ENCODE data around the gene FAM163B.

FAM163B gene

DNA sequence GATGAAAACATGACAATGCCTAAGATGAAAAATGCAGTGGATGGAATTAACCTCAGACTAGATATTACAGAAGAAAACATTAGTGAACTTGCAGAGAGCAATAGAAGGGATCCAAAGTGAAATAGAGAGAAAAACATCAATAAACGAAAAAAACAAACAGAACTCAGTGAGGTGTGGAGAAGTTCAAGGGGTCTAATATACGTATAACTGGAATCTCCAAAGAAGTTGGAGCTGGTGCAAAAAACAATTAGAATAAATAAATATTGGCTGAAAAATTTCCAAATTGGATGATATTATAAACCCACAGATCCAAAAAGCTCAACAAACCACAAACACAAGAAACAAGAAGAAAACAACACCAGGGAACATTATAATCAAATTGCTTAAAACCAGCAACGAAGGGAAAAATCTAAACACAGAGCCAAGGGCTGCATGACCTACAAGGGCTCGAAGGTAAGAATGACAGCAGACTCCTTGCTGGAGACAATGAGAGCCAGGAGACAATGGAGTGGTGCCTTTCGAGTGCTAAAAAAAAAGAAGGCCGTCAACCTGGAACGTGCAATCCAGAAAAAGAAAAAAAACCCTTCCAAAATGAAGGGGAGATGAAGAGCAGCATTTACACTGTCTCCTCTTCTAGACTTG lies 11.8 kb downstream of the FAM163B start:
- DNase-seq (ENCODE audit: low spot score), result no peak

DNA sequence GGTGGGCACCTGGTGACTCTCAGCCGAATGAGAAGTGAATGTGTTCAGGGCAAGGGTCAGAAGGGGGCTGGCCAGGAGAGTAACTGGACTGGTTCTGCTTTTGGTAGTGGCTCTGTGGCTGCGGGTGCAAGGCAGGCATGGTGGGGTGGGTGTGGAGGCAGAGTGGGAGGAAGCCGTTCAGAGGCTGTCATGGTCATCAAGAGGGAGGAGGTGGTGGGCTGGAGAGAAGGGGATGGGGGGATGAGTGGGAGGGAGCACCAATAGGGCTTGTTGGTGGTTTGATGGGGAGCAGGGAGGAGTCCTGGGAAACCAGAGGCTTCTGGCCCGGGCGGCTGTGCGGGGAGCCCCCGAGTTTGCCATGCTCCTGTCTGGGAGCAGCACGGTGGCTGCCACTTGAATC lies 13.3 kb downstream of the FAM163B start:
- DNase-seq (ENCODE audit: low spot score), result no peak

DNA sequence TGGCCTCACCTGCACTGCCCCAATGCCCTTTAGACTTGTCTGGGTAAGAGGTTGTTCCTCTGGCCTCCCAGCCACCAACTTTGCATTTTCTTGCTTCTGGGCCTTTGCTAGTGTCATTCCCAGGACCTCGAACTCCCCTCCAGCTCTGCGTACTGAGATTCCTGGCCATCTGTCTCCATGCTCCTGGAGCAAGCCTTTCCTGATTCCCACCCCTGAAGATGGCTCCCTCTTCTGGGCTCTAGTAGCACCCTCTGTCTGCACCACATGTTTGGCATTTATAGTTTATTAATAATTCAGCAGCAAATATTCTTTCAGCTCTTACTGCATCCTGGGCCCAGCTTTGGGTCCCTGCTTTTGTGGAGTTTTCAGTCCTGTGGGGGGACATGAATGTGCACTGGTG lies 14.9 kb downstream of the FAM163B start:
- no peak for DNase-seq (ENCODE audit: low spot score)

GRCh38 chr9:133593587-133594253 lies 15.5 kb downstream of the FAM163B start:
- DNase-seq (ENCODE audit: low spot score), result no peak

GRCh38 chr9:133592731-133593409 lies 16.3 kb downstream of the FAM163B start:
- DNase-seq (ENCODE audit: low spot score), result no peak

- no peak for DNase-seq (ENCODE audit: low spot score)
These were observed 17.2 kb downstream of the FAM163B start for GRCh38 chr9:133591985-133592384.

- DNase-seq (ENCODE audit: low spot score), result no peak
These were observed 17.9 kb downstream of the FAM163B start for GRCh38 chr9:133591116-133591910.

GRCh38 chr9:133590231-133590855 lies 18.8 kb downstream of the FAM163B start:
- DNase-seq (ENCODE audit: low spot score), result no peak

GRCh38 chr9:133589454-133590227 lies 19.5 kb downstream of the FAM163B start:
- DNase-seq (ENCODE audit: low spot score), result no peak

DNA sequence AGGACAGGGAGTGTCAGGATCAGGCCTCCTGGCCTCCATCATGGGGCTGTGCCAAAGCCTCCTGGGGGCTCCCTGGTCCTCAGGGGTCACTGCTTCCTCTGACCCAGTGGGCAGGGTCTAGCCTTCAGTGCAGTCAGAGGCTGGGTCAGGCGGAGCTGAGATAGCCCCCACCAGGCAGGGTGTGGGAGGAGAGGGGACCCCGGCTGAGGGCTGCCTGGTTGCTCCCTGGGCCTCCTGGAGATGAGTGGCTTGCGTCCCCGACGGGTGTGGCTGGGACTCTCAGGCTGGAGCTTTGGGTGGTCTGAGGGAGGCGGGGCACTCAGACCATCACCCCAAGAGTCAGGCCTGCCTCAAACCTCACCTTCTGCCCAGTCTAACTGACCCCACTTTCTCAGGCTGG lies 21.7 kb downstream of the FAM163B start:
- no peak for DNase-seq (ENCODE audit: low spot score)

GRCh38 chr9:133587051-133587450 lies 22.1 kb downstream of the FAM163B start:
- no peak for DNase-seq (ENCODE audit: low spot score)

GRCh38 chr9:133585481-133586351 lies 23.5 kb downstream of the FAM163B start:
- no peak for DNase-seq (ENCODE audit: low spot score)

GRCh38 chr9:133584559-133585476 lies 24.4 kb downstream of the FAM163B start:
- DNase-seq (ENCODE audit: low spot score), result no peak

GRCh38 chr9:133584167-133584558 lies 25.0 kb downstream of the FAM163B start:
- no peak for DNase-seq (ENCODE audit: low spot score)

DNA sequence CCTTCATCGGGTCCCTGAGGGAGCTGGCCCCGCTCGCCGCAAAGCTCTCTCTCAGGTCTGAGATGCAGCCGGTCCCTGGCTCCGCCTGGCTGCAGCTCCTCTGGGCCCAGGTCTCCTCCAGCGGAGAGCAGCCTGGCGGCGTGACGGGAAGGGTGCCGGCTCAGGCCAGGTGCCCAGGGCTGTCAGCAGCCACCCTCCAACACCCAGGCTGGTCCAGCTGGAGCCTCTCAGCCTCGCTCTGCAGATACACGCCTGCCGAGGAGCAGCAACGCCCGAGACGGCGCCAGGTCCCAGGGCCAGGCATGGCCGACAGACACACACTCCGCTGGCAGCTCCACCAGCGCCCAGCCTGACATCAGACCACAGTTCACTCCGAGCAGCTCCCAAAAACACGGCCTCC lies 25.6 kb downstream of the FAM163B start:
- DNase-seq (ENCODE audit: low spot score), result no peak

DNA sequence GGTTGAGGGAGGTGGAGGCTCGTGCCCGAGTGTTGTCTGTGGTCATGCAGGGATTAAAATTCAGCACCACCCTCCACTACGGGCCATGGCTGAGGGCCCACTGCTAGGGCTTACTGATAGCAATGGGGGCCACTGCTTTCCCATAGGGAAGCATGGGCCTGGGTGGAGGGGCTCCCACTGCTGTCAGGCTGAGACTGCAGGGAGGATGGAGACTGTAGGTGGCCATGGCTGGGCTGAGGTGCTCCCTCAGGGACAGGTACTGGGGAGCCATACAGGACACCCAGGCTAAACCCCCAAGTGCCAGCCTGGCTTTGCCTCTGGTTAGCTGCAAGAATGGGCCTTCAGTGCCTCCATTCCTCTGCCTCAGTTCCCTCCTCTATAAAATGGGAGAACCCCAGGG lies 26.1 kb downstream of the FAM163B start:
- DNase-seq (ENCODE audit: low spot score), result no peak

GRCh38 chr9:133582501-133583045 lies 26.6 kb downstream of the FAM163B start:
- DNase-seq (ENCODE audit: low spot score), result no peak

GRCh38 chr9:133581513-133582343 lies 27.5 kb downstream of the FAM163B start:
- no peak for DNase-seq (ENCODE audit: low spot score)
